OCI-LY3 (cell line): ENCODE data around the gene PAPSS2.

Experiments
- CTCF ChIP-seq: fragments of 200-600, 300-600 bp; sonication (generic); IDR thresholded peaks from 2 replicates; pipeline ENCODE4 v1.5.1; 2014; ENCODE audit warnings: antibody characterized with exemption, low read length, low read depth
- EZH2phosphoT487 ChIP-seq: fragments of 200-600 bp; shearing (Covaris generic); IDR thresholded peaks from 2 replicates; pipeline ENCODE4 v1.6.1; 2018; ENCODE audit warnings: antibody characterized with exemption, mixed run types, low read depth

GRCh38 chr10:87794285-87794684 is 134.6 kb downstream of the PAPSS2 start:
- TF ChIP-seq CTCF: no peak
- TF ChIP-seq EZH2phosphoT487: no peak
